ENCODE data around the gene ARRDC3. TPM values are rescaled to one million over a fixed set of nuclear protein-coding genes. Genes with fewer than 3 reads are reported as not detected.

Gene ARRDC3
- total RNA-seq = 10 to 100 TPM; 17.9 to 19.0 TPM

GRCh38 chr5:91383027-91383955, at the start of gene ARRDC3:
Gene ARRDC3, minus strand, starts transcription at chr5:91383317. Its CDS starts 225 bp downstream, at chr5:91383092.
- Mint-ChIP-seq H3K27me3 (no peaks in the 10 kb centered on the region), H3K36me3 (peaks cover 19% of the 10 kb centered on the region), H3K9me3 (peaks cover 1% of the 10 kb centered on the region), H3K27ac (peak within 1 kb of the TSS; percentile 100), H3K4me1 (ENCODE audit: low read depth) (peaks cover 17% of the 10 kb centered on the region), H3K4me3 (peak within 1 kb of the TSS; percentile 86)
- ChIA-PET CTCF (interaction anchor here (0.8 to 8.6 kb wide), 24 partner anchors 9 to 909 kb away, joined by 3 to 226 read pairs (median 18); partner anchors contain the start of genes MBLAC2 and POLR3G), POLR2A (interaction anchor here (0.6 to 4.0 kb wide), 18 partner anchors 9 to 909 kb away, joined by 3 to 62 read pairs (median 5); partner anchors contain the start of genes MBLAC2 and POLR3G)
- intact Hi-C loops (cut with micrococcal nuclease) = loop anchor here (1.0 to 5.0 kb wide), 5 partner anchors 116 to 909 kb away; partner anchors contain the start of genes MBLAC2 and POLR3G
- DNase-seq = peak; percentile 98

- H3K27ac Mint-ChIP-seq = no peak overlapping the region
- no peaks in the 10 kb centered on the region for H3K27me3 Mint-ChIP-seq
- intact Hi-C loops (cut with micrococcal nuclease) = no loop called here
- peaks cover 8% of the 10 kb centered on the region for H3K9me3 Mint-ChIP-seq
- H3K36me3 Mint-ChIP-seq = no peaks in the 10 kb centered on the region
- H3K4me1 Mint-ChIP-seq (ENCODE audit: low read depth) = peaks cover 20% of the 10 kb centered on the region
- H3K4me3 Mint-ChIP-seq = no peak overlapping the region
- CTCF ChIA-PET = interaction anchor here (1.5 to 3.5 kb wide), 3 partner anchors 8 to 11 kb away, joined by 4 to 15 read pairs (median 13); no protein-coding TSS in a partner anchor
- no peak for DNase-seq
- POLR2A ChIA-PET = no interaction called here
Measured at GRCh38 chr5:91430949-91431348, 47.8 kb upstream of the ARRDC3 start.

DNA sequence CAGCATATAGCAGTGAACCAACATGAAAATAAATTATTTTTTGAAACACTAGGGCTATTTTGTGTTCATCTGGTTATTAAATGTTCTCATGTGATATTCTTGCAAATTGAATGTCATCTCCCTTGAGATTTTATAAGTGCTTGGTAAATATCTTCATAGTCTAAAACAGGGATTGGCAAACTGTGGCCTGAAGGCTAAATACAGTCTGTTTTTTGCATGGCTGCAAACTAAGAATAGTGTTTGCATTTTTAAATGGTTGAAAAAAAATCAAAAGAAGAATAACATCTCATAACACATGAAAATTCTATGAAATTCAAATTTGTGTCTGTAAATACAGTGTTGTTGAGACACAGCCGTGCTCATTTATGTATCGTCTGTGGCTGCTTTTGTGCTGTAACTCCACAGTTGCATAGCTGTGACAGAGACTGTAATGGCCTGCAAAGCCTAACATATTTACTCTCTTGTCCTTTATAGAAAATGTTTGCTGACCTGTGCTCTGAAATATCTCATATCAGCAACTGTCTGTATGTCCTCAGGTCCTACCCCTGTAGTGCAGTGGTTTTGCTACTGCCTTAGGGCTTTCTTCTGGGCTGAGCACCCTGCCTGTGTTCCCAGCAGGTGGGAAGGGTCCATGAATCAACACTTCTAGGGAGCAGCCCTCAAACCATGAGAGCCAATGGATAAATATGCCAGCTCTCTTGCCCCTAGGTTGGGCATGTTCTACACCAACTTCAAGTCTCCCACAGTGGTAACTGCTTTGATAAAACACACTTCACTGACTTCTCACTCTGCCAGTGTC, 41.7 kb upstream of the ARRDC3 start:
- intact Hi-C loops (cut with micrococcal nuclease) = no loop called here
- Mint-ChIP-seq H3K9me3 (peaks cover 8% of the 10 kb centered on the region), H3K36me3 (no peaks in the 10 kb centered on the region), H3K27ac (no peak overlapping the region), H3K4me1 (ENCODE audit: low read depth) (no peaks in the 10 kb centered on the region), H3K4me3 (no peak overlapping the region), H3K27me3 (no peaks in the 10 kb centered on the region)
- ChIA-PET CTCF (no interaction called here), POLR2A (no interaction called here)
- DNase-seq = no peak

DNA sequence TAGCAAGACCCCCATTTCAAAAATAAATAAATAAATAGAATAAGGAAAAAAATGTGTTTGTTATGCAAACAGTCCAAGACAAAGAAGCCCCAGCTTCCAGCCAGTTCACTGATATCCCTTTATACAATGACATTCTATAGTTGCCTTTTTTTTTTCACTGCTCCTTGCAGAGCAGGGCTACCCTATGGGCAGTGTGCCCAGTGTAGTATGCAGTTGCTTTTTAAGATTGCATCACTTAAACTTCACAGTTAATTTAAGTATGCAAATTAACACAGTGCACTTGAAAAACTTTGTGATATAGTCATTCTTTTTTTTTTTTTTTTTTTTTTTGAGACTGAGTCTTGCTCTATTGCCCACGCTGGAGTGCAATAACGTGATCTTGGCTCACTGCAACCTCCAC, 40.8 kb upstream of the ARRDC3 start:
- no peak for DNase-seq
- no peak overlapping the region for H3K27ac Mint-ChIP-seq
- H3K9me3 Mint-ChIP-seq = peaks cover 4% of the 10 kb centered on the region
- intact Hi-C loops (cut with micrococcal nuclease) = no loop called here
- no peaks in the 10 kb centered on the region for H3K36me3 Mint-ChIP-seq
- CTCF ChIA-PET = interaction anchor here (0.9 to 5.3 kb wide), 3 partner anchors 39 to 559 kb away, joined by 5 to 74 read pairs (median 19); no protein-coding TSS in a partner anchor
- no peaks in the 10 kb centered on the region for H3K4me1 Mint-ChIP-seq (ENCODE audit: low read depth)
- no peaks in the 10 kb centered on the region for H3K27me3 Mint-ChIP-seq
- no peak overlapping the region for H3K4me3 Mint-ChIP-seq
- POLR2A ChIA-PET = interaction anchor here (0.6 kb wide), 1 partner anchor 376 kb away, joined by 3 read pairs; no protein-coding TSS in a partner anchor

GRCh38 chr5:91420879-91421278, 37.8 kb upstream of the ARRDC3 start:
- Mint-ChIP-seq H3K9me3 (no peaks in the 10 kb centered on the region), H3K27me3 (no peaks in the 10 kb centered on the region), H3K4me1 (ENCODE audit: low read depth) (no peaks in the 10 kb centered on the region), H3K4me3 (no peak overlapping the region), H3K36me3 (no peaks in the 10 kb centered on the region), H3K27ac (no peak overlapping the region)
- intact Hi-C loops (cut with micrococcal nuclease) = no loop called here
- DNase-seq = no peak
- POLR2A ChIA-PET = no interaction called here
- CTCF ChIA-PET = interaction anchor here (1.1 to 5.5 kb wide), 10 partner anchors 11 to 627 kb away, joined by 3 to 118 read pairs (median 15); partner anchors contain the start of gene ARRDC3

GRCh38 chr5:91419571-91420537, 36.7 kb upstream of the ARRDC3 start:
- Mint-ChIP-seq H3K27me3 (no peaks in the 10 kb centered on the region), H3K4me3 (no peak overlapping the region), H3K9me3 (no peaks in the 10 kb centered on the region), H3K27ac (no peak overlapping the region), H3K36me3 (no peaks in the 10 kb centered on the region), H3K4me1 (ENCODE audit: low read depth) (no peaks in the 10 kb centered on the region)
- peak; percentile 74 for DNase-seq
- ChIA-PET CTCF (interaction anchor here (0.6 to 5.5 kb wide), 55 partner anchors 9 to 1016 kb away, joined by 3 to 118 read pairs (median 4); partner anchors contain the start of gene ARRDC3), POLR2A (interaction anchor here (0.6 kb wide), 1 partner anchor 488 kb away, joined by 3 read pairs; no protein-coding TSS in a partner anchor)
- intact Hi-C loops (cut with micrococcal nuclease) = loop anchor here (1.0 to 2.0 kb wide), 6 partner anchors 35 to 617 kb away; no protein-coding TSS in a partner anchor

DNA sequence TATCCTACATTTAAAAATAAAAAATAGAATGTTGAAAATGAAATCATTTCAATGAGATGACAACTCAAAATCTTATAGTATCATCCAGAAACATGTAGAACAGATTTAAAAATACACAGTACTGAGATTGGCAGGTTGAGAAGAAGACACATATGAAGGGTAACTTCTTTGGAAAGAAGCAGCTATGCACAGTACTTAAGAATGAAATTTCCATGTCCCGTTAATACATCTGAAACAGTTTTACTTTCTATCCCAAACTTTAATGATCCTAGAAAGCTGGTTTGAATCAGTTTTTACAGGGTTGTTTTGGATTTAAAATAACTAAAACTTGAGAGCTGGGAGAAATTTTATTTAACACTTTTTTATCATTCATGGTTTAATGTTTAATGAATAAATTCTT, 36.0 kb upstream of the ARRDC3 start:
- intact Hi-C loops (cut with micrococcal nuclease) = loop anchor here (1.0 to 2.0 kb wide), 6 partner anchors 34 to 616 kb away; no protein-coding TSS in a partner anchor
- no peak for DNase-seq
- Mint-ChIP-seq H3K27me3 (no peaks in the 10 kb centered on the region), H3K36me3 (no peaks in the 10 kb centered on the region), H3K9me3 (no peaks in the 10 kb centered on the region), H3K4me3 (no peak overlapping the region), H3K27ac (no peak overlapping the region), H3K4me1 (ENCODE audit: low read depth) (no peaks in the 10 kb centered on the region)
- ChIA-PET CTCF (interaction anchor here (0.6 to 5.5 kb wide), 52 partner anchors 9 to 1015 kb away, joined by 3 to 118 read pairs (median 4); partner anchors contain the start of gene ARRDC3), POLR2A (interaction anchor here (0.6 kb wide), 1 partner anchor 487 kb away, joined by 3 read pairs; no protein-coding TSS in a partner anchor)

GRCh38 chr5:91418158-91418557, 35.0 kb upstream of the ARRDC3 start:
- Mint-ChIP-seq H3K27me3 (no peaks in the 10 kb centered on the region), H3K9me3 (no peaks in the 10 kb centered on the region), H3K4me1 (ENCODE audit: low read depth) (no peaks in the 10 kb centered on the region), H3K4me3 (no peak overlapping the region), H3K36me3 (no peaks in the 10 kb centered on the region), H3K27ac (no peak overlapping the region)
- intact Hi-C loops (cut with micrococcal nuclease) = loop anchor here (2.0 kb wide), 1 partner anchor 615 kb away; no protein-coding TSS in a partner anchor
- no peak for DNase-seq
- ChIA-PET CTCF (interaction anchor here (0.6 to 5.5 kb wide), 10 partner anchors 8 to 615 kb away, joined by 3 to 118 read pairs (median 6); partner anchors contain the start of gene ARRDC3), POLR2A (no interaction called here)

GRCh38 chr5:91417219-91417618, 34.1 kb upstream of the ARRDC3 start:
- no peaks in the 10 kb centered on the region for H3K9me3 Mint-ChIP-seq
- no peaks in the 10 kb centered on the region for H3K36me3 Mint-ChIP-seq
- no peak overlapping the region for H3K27ac Mint-ChIP-seq
- H3K27me3 Mint-ChIP-seq = no peaks in the 10 kb centered on the region
- intact Hi-C loops (cut with micrococcal nuclease) = no loop called here
- ChIA-PET CTCF (interaction anchor here (0.7 to 5.5 kb wide), 7 partner anchors 30 to 552 kb away, joined by 3 to 118 read pairs (median 3); partner anchors contain the start of gene ARRDC3), POLR2A (no interaction called here)
- no peaks in the 10 kb centered on the region for H3K4me1 Mint-ChIP-seq (ENCODE audit: low read depth)
- DNase-seq = no peak
- no peak overlapping the region for H3K4me3 Mint-ChIP-seq

GRCh38 chr5:91416491-91416890, 33.4 kb upstream of the ARRDC3 start:
- H3K4me1 Mint-ChIP-seq (ENCODE audit: low read depth) = no peaks in the 10 kb centered on the region
- intact Hi-C loops (cut with micrococcal nuclease) = no loop called here
- H3K4me3 Mint-ChIP-seq = no peak overlapping the region
- DNase-seq = no peak
- no peaks in the 10 kb centered on the region for H3K36me3 Mint-ChIP-seq
- POLR2A ChIA-PET = no interaction called here
- CTCF ChIA-PET = interaction anchor here (1.2 to 5.5 kb wide), 3 partner anchors 30 to 484 kb away, joined by 3 to 118 read pairs (median 72); partner anchors contain the start of gene ARRDC3
- no peaks in the 10 kb centered on the region for H3K27me3 Mint-ChIP-seq
- H3K27ac Mint-ChIP-seq = no peak overlapping the region
- no peaks in the 10 kb centered on the region for H3K9me3 Mint-ChIP-seq
